Muscle of arm (tissue), 12 donors: ENCODE measurements around the gene FER. TPM values are rescaled to one million over a fixed set of nuclear protein-coding genes. Genes with fewer than 3 reads are reported as not detected.
A peak's percentile ranks its signal among the peaks of the same experiment; 100 is the strongest.
"Not testable (repeated sequence)": the region's sequence is repeated elsewhere in the genome, so short reads cannot be mapped to it uniquely, and the experiment has no call there.

ENCODE experiments used
- DNase-seq: peaks from one replicate; pipeline ENCODE4 v3.0.0-alpha.2; 2013
- polyA plus RNA-seq, 12 donors: library from polyadenylated mRNA; unstranded; fragments of 120-200 nt; gene quantifications; one replicate each; pipeline ENCODE4 v1.2.1, GENCODE V29; 2013; ENCODE audit not compliant: insufficient read length in 12 of 12

FER gene
- polyA plus RNA-seq, 12 donors, result 8.3 to 13.3 (median 11.8) TPM; not detected in 1

DNA sequence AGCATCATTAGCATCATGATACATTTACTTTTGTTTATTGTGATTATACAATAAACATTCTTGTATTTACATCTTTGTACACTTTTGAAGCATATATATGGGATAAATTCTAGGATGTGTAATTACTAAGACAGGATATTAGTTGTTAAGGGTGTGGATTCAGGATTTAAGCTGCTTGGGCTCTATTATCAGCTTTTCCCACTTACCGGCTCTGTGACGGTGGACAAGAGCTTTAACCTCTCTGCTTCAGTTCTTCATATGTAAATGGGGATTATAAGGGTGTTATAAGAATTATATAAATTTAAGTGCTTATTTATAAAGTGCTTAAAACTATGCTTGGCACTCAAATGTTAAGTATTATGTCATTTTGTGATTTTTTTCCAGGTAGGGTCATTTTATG lies 131.1 kb downstream of the FER start:
- DNase-seq, result no peak

DNA sequence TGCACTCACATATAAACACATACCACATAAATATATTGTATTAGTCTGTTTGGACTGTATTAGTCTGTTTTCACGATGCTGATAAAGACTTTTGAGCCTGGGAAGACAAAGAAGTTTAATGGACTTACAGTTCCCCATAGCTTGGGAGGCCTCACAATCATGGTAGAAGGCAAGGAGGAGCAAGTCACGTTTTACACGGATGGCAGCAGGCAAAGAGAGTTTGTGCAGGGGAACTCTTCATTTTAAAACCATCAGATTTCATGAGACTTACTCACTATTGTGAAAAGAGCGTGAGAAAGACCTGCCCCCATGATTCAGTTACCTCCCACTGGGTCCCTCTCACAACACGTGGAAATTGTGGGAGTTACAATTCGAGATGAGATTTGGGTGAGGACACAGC lies 133.4 kb downstream of the FER start:
- DNase-seq, result no peak

GRCh38 chr5:108884736-108885135 lies 137.0 kb downstream of the FER start:
- peak; percentile 48 for DNase-seq

DNA sequence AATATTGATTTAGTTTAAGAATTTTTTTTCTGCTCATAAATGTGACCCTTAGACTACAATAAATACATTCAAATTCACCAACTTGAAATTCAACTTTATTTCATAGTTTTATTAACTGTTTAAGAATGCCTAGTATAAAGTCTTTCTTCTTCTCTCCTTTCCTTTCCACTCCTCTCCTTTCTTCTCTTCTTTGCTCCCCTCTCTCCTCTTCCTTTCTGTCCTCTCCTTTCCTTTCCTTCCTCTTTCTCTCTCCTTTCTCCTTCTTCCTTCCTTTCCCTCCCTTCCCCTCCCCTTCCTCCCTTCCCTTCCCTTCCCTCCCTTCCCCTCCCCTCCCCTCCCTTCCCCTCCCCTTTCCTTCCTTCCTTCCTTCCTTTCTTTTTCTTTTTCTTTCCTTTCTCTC lies 150.6 kb downstream of the FER start:
- no peak for DNase-seq

DNA sequence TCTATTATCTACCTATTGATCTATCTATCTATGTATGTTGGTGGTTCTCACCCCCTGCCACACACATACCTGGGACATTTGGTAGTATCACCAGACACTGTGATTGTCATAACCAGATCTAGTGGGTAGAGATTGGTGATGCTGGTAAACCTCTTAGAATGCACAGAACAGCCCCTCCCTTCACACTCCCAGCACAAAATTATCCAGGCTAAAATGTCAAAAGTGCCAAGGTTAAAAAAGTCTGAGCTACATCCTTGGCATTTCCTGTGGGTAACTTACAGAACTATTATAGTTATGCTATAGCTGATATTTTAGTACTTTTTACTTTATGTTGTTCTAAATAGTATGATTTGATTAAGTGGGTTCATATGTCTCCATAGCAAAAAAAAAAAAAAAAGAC lies 151.0 kb downstream of the FER start:
- no peak for DNase-seq

DNA sequence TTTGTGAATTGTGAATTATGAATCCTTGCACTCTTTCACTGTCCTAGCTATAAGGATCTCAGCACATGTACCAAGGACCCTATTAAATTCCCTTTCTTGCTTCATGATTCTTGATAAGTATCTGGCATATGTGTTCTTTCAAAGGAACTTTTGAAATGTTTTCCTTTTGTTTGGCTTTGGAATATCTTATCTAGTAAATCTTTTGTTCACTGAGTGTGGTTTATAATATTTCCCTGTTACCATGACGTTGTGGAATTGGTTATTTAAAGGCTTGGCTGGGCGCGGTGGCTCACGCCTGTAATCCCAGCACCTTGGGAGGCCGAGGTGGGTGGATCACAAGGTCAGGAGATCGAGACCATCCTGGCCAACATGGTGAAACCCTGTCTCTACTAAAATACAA lies 151.5 kb downstream of the FER start:
- not testable (repeated sequence) for DNase-seq

DNA sequence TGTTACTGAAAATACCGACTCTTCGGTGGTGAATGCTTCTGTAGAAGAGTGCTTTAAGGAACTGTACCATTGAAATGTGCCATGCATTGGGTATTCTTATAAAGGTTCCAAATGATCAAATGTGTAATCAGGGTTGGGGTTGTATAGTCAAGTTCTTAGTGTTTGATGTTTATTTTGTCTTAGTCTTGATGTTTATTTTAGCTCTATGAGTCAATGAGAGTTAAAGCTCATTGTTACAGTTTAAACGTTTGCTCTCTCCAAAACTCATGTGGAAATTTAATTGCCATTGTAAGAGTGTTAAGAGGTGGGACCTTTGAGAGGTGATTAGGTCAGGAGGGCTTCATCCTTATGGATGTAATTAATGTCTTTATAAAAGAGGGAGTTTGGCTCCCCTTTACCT lies 153.0 kb downstream of the FER start:
- no peak for DNase-seq

GRCh38 chr5:108905805-108906204 lies 158.1 kb downstream of the FER start:
- DNase-seq, result no peak

- DNase-seq, result no peak
Observed at GRCh38 chr5:108910627-108911026, 162.9 kb downstream of the FER start.

DNA sequence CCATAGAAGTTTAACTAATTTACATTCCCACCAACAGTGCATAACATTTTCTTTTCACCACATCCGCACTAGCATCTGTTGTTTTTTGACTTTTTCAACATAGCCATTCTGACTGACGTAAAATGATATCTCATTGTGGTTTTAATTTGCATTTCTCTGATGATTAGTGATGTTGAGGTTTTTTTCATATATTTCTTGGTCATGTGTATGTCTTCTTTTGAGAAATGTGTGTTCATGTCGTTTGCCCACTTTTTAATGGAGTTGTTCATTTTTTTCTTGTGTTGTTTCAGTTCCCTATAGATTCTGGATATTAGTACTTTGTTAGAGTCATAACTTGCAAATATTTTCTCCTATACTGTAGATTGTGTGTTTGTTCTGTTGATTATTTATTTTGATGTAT lies 163.4 kb downstream of the FER start:
- no peak for DNase-seq

GRCh38 chr5:108917596-108917995 lies 169.9 kb downstream of the FER start:
- no peak for DNase-seq

DNA sequence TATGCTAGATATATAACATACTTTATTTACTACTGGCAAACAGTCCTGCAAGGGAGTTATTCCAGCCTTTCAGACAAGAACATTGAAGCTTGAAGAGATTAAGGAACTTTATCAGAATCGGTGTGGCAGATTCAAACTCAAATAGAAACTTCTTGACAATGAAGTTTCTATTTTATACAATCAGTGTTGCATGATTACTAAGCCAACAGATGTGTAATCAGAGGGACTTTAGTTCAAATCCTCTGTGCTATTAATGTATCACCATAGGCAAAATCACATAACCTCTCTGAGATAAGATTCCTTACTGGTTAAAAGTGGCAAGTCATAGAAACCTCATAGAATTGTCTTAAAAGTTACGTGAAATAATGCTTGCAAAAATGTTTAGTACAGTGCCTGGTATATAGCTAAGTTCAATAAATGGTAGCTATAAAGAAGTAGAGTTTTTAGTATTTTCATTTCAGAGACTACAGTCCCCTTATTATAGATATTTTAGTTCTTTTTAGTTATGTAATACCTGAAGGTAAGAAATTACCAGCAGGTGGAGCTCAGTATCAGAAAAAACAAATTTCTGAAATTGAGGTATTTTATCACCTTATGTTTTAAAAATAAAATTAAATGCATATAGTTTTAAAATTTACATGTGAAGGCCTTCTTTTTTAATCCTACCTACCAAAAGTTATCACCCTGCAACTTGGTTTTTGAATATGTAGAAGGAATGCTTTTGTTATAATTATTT lies 172.1 kb downstream of the FER start:
- DNase-seq, result no peak

DNA sequence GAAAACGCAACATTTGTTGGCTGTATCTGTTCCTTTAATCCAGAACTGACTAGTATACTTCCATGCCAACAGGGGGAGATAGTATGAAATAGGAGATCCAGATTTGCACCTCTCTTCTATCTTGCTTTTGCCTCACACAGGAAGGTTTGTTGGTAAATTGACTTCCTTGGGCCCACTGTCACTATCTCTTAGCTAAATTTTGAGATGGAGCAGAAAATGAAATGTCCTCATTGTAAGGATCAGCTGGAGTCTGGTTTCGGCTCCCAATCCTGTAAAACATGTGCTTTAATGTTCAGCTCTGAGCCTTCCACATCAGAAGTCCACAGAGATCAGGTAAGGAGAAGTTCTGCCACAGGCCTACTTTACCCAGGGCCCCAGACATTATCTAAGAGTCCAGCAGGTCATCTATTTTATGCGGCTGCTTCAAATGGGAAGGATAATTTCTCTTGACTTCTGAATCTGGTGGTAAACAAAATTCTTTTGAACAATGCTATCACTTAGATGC lies 176.8 kb downstream of the FER start:
- no peak for DNase-seq

DNA sequence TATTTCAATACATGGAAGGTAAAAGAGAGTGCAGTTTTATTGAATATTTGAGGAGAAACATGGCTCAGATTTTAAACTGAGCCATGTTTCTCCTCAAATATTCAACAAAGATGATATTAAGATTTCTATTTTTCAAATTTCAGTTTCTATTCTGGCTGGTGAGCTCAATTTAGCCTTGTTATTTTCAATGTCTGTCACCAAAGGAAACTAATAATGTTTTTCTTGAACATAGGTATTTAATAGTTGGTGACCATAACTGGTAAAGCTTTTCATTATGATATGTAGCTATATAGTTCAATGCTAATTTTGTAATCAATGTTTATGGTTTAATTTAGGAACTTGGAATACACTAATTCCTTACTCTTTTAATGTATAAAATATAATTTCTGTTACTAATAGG lies 177.4 kb downstream of the FER start:
- no peak for DNase-seq

GRCh38 chr5:108930107-108930506 lies 182.4 kb downstream of the FER start:
- DNase-seq, result no peak

DNA sequence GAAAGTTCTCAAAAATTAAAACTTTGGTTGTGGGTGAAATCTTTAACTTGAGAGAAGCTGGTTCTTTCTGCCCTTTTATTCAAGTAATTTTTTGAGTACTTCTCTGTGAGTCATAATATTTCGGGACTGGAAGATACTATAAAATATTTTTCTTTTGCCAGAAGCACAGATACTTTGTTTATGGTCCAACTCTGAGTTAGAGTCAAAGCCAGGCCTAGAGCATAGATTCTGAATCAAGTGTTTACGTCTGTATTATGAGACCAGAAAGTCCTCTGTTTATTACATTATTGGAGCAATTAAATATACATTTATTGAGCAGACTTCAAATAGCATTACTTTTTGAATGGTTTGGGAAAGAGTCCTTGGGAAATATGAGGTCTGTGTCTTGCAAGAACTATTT lies 187.9 kb downstream of the FER start:
- peak; percentile 76 for DNase-seq

DNA sequence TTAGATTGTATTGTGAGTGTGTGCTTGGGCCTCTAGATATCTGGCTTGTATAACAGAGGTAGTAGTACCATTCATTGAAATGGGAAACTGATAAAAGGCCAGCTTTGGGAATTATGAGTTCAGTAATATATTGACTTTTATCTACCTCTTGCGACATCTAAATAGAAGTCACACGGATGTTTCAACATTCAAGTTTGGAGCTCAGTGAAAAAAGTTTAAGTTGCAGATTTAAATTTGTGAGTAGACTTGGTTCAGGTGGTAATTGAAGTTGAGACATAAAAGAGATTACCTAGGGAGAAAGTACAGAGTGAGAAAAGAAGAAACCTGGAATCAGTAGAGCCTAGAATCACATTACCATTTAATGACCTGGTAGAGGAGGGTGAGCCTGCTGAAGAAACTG lies 189.5 kb downstream of the FER start:
- DNase-seq, result no peak

DNA sequence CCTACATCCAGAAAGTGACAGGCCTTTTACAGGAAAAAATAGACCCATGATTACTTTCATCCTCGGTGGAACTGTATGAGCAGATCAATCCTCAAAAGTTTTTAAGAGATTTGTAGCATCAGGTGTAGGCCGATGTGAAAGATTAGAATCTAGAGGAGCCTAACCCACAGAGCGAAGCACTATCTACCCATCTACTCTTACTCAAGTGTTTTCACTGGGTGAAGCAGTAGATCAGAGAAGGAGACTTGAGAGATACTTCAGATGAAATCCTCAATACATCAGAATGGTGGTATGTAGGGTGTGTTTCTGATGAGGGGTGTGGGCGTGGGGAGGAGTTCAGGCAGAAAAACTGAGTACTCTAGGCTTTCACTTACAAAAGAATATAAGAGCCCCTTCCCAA lies 192.8 kb downstream of the FER start:
- no peak for DNase-seq

DNA sequence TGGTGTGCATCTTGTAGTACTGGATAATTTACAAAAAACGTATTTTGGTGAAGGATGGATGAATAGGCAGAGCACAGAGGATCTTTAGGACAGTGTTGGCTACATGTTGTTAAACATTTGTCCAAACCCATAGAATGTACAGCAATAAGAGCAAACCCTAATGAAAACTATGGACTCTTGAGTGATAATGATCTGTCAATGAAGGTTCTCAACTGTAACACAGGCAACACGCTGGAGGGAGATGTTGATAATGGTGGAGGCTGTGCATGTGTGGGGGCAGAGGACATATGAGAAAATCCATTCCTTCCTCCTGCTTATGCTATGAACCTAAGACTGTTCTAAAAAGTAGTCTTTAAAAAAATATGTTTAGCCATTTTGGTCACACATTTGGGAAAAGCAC lies 194.0 kb downstream of the FER start:
- no peak for DNase-seq

DNA sequence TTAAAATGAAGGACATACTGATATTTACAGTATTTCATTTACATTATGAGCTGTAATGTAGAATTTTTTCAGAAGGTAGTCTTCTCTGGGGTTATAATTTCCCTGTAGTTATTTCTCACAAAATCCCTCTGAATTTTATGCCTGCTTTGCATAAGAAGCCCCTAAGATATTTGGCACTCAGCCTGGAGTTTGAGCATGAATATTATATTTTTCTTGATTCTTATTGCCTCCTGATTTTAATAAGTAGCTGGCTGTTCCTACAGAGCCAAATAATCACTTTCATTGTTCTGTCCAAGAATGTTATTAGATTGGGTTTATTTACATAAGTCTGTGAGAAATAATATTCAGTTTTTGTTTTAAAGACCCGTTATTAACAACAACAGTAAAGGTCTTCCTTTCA lies 195.0 kb downstream of the FER start:
- no peak for DNase-seq

- DNase-seq, result no peak
Observed at GRCh38 chr5:108945094-108945493, 197.4 kb downstream of the FER start.

GRCh38 chr5:108946008-108946407 lies 198.3 kb downstream of the FER start:
- DNase-seq, result no peak

DNA sequence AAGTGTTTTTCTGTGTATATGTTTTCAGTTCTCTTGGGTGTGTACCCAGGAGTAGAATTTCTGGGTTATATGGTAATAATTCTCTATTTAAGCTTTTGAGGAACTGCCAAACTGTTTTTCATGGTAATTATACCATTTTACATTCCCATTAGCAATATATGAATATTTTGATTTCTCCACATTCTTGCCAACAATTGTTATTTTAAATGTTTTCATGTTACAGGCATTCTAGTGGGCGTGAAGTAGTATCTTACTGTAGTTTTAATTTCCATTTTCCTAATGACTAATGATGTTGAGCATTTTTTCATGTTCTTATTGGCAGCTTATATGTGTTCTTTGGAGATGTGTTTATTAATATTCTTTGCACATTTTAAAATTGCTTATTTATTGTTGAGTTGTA lies 199.5 kb downstream of the FER start:
- no peak for DNase-seq

DNA sequence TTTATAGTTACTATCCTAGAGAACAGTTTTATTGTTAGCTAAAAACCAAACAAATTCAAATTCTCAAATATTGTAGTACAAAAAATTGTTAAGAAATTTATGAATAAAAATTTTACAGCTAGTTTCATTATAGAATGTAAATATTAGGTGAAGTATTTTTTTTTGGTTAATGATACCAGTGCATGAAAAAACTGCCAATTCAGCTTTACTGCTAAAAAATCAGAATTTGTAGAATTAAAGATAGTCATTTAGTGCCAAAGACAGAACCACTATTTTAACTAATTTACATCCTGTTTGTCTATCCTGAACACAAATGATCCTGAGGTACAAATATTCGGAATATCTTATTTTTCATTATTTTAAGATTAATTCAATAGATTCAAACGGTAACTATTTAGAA lies 202.6 kb downstream of the FER start:
- DNase-seq, result no peak
